Endodermal cell (in vitro differentiated cells): ENCODE measurements around the gene AMFR. TPM values are rescaled to one million over a fixed set of nuclear protein-coding genes. Genes with fewer than 3 reads are reported as not detected.

ENCODE experiments used
- DNase-seq: peaks from one replicate; pipeline ENCODE4 v3.0.0-alpha.2; 2017
- H3K27ac ChIP-seq: 2 replicates; pipeline ENCODE4 v1.5.1; 2013; ENCODE audit warnings: mild to moderate bottlenecking, low read depth, low read length, moderate library complexity
- H3K27me3 ChIP-seq: 2 replicates; pipeline ENCODE4 v1.6.1; 2013; ENCODE audit warnings: mild to moderate bottlenecking, low read length, moderate library complexity; ENCODE audit not compliant: insufficient read depth, control insufficient read depth, poor library complexity, severe bottlenecking
- H3K36me3 ChIP-seq: 2 replicates; pipeline ENCODE4 v1.7.0; 2013; ENCODE audit warnings: mild to moderate bottlenecking, low read length, moderate library complexity; ENCODE audit not compliant: control insufficient read depth, insufficient read depth
- H3K4me1 ChIP-seq: one replicate; pipeline ENCODE4 v1.7.0; 2013; ENCODE audit warnings: low read length; ENCODE audit not compliant: control insufficient read depth, insufficient read depth
- H3K4me3 ChIP-seq: 2 replicates; pipeline ENCODE4 v1.5.1; 2013; ENCODE audit warnings: mild to moderate bottlenecking, low read length, moderate library complexity
- H3K9ac ChIP-seq: 2 replicates; pipeline ENCODE4 v1.6.1; 2013; ENCODE audit warnings: mild to moderate bottlenecking, low read length, moderate library complexity; ENCODE audit not compliant: poor library complexity, severe bottlenecking; ENCODE audit errors: extremely low read depth
- H3K9me3 ChIP-seq: 2 replicates; pipeline ENCODE4 v1.6.1; 2013; ENCODE audit warnings: mild to moderate bottlenecking, low read length, moderate library complexity; ENCODE audit not compliant: control insufficient read depth
- H3K27ac Mint-ChIP-seq: 2 replicates; pipeline ENCODE4 v1.8.0; 2020; ENCODE audit warnings: mixed read lengths
- H3K27me3 Mint-ChIP-seq: 2 replicates; pipeline ENCODE4 v1.8.0; 2021; ENCODE audit warnings: mild to moderate bottlenecking, mixed read lengths; ENCODE audit not compliant: insufficient read depth
- H3K36me3 Mint-ChIP-seq: 2 replicates; pipeline ENCODE4 v1.8.0; 2020; ENCODE audit warnings: low read depth, mixed read lengths
- H3K4me1 Mint-ChIP-seq: 2 replicates; pipeline ENCODE4 v1.8.0; 2020; ENCODE audit warnings: mixed read lengths
- H3K4me3 Mint-ChIP-seq: 2 replicates; pipeline ENCODE4 v1.8.0; 2020; ENCODE audit warnings: mild to moderate bottlenecking, moderate library complexity, mixed read lengths
- H3K9me3 Mint-ChIP-seq: 2 replicates; pipeline ENCODE4 v1.8.0; 2020; ENCODE audit warnings: mild to moderate bottlenecking, mixed read lengths
- CTCF ChIP-seq: fragments of 200-600 bp; sonication (generic); conservative IDR thresholded peaks from 2 replicates; pipeline ENCODE4 v1.5.0; 2021; ENCODE audit warnings: antibody characterized with exemption, mild to moderate bottlenecking
- WGBS, 2 experiments: methylation state at CpG; one replicate each; pipeline versions ENCODE4 v1.1.5 to v1.1.7; 2013; ENCODE audit warnings: missing lambda C conversion rate in 2 of 2, mixed read lengths in 1 of 2; ENCODE audit not compliant: insufficient coverage in 1 of 2, insufficient read length in 1 of 2; 5-methylcytosine and 5-hydroxymethylcytosine counted together
- total RNA-seq, 2 donors: library from RNA; stranded (reverse); fragmentation: NEBNext Ultra II Directional in 1 of 2; extraction: Animal tissue kit (Norgen Biotek cat#: 25700) in 1 of 2; gene quantifications; 2 replicates in 1 of 2; 3 replicates in 1 of 2; pipeline ENCODE4 v1.2.1, GENCODE V29; 2021

AMFR gene
- total RNA-seq, 2 donors from 2014 or later: 77.0 to 81.6 TPM

GRCh38 chr16:56413381-56413780, 12.0 kb downstream of the AMFR start:
- H3K36me3 ChIP-seq: peaks cover 54% of the 10 kb centered on the region
- H3K27ac ChIP-seq: no peak overlapping the region
- WGBS, 2 experiments: 44 to 76% methylated on average over 3 to 5 of the region's 5 CpGs
- no peak overlapping the region for H3K9ac ChIP-seq
- H3K4me1 ChIP-seq: no peaks in the 10 kb centered on the region
- Mint-ChIP-seq H3K27ac (no peak overlapping the region), H3K4me1 (peaks cover 16% of the 10 kb centered on the region), H3K36me3 (peaks cover 47% of the 10 kb centered on the region), H3K4me3 (no peak overlapping the region), H3K27me3 (no peaks in the 10 kb centered on the region), H3K9me3 (no peaks in the 10 kb centered on the region)
- no peak for DNase-seq
- H3K27me3 ChIP-seq: no peaks in the 10 kb centered on the region
- H3K9me3 ChIP-seq: no peaks in the 10 kb centered on the region
- TF ChIP-seq CTCF: no peak
- H3K4me3 ChIP-seq: no peak overlapping the region

DNA sequence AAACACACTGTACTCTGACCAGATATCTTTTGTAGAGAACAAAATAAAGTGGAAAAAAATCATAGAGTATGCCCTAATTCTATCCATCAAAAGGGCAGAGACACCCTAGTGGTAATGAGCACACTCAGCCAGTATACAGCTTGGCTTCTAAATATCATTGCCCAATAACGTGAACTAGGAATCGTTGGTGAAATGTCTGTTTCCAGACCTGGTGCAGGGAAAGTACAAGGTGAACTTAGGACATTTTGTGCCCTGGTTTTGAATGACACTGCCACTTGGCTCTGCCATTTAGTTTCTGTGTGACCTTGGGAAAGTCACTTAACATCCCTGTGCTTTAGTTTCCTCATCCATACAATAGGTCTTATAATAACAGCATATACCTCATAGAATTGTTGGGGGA, 13.7 kb downstream of the AMFR start:
- Histone ChIP-seq H3K9ac (no peak overlapping the region), H3K27me3 (no peaks in the 10 kb centered on the region), H3K36me3 (peaks cover 67% of the 10 kb centered on the region), H3K9me3 (no peaks in the 10 kb centered on the region), H3K4me1 (no peaks in the 10 kb centered on the region), H3K4me3 (no peak overlapping the region), H3K27ac (no peak overlapping the region)
- no peaks in the 10 kb centered on the region for H3K9me3 Mint-ChIP-seq
- peaks cover 56% of the 10 kb centered on the region for H3K36me3 Mint-ChIP-seq
- no peak for TF ChIP-seq CTCF
- no peak overlapping the region for H3K4me3 Mint-ChIP-seq
- H3K4me1 Mint-ChIP-seq: peaks cover 16% of the 10 kb centered on the region
- no peak for DNase-seq
- no peaks in the 10 kb centered on the region for H3K27me3 Mint-ChIP-seq
- 97 to 100% methylated on average over 2 of the region's 2 CpGs for WGBS, 2 experiments
- no peak overlapping the region for H3K27ac Mint-ChIP-seq

- Mint-ChIP-seq H3K9me3 (no peaks in the 10 kb centered on the region), H3K27ac (no peak overlapping the region), H3K36me3 (peaks cover 56% of the 10 kb centered on the region), H3K4me1 (peaks cover 16% of the 10 kb centered on the region), H3K27me3 (no peaks in the 10 kb centered on the region), H3K4me3 (no peak overlapping the region)
- no peaks in the 10 kb centered on the region for H3K9me3 ChIP-seq
- no peak for DNase-seq
- H3K4me1 ChIP-seq: no peaks in the 10 kb centered on the region
- no peak overlapping the region for H3K9ac ChIP-seq
- H3K27ac ChIP-seq: no peak overlapping the region
- H3K4me3 ChIP-seq: no peak overlapping the region
- WGBS, 2 experiments: 94 to 100% methylated on average over 1 to 5 of the region's 5 CpGs
- no peak for TF ChIP-seq CTCF
- H3K36me3 ChIP-seq: peaks cover 67% of the 10 kb centered on the region
- no peaks in the 10 kb centered on the region for H3K27me3 ChIP-seq
Measured at GRCh38 chr16:56411123-56411522, 14.2 kb downstream of the AMFR start.
